ENCODE data around the gene IL10RA.
"Not testable (repeated sequence)": the region's sequence is repeated elsewhere in the genome, so short reads cannot be mapped to it uniquely, and the experiment has no call there.

Gene IL10RA

DNA sequence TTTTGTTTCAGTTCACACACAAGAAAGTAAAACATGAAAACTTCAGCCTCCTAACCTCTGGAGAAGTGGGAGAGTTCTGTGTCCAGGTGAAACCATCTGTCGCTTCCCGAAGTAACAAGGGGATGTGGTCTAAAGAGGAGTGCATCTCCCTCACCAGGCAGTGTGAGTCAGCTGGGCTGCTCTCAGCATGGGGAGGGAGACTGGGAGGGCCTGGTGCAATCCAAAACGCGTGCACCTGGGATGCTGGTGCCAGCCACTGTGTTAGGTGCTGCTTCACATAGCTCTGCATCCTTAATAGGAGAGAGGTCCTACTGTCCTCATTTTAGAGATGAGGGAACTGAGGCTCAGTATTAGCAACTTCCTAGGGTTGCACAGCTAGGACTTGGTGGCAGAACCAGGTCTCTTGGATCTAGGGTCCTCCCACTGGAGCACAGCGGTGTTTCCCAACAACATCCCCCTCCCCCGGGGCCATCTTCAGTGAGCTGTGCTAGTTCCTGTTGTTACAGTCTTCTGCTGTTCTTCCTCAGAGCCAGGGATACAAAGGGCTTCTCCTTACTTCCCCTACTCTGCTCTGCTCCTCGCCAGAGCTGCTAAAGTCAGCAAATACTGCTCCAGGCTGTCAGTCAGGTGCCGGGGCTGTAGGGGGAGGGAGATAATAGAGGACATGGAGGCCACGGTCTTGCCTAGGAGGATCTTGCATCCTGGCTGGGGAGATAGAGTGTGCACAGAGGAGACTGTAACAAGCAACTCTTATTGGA, 8.0 kb downstream of the IL10RA start:
- FAIRE-seq, result no peak

DNA sequence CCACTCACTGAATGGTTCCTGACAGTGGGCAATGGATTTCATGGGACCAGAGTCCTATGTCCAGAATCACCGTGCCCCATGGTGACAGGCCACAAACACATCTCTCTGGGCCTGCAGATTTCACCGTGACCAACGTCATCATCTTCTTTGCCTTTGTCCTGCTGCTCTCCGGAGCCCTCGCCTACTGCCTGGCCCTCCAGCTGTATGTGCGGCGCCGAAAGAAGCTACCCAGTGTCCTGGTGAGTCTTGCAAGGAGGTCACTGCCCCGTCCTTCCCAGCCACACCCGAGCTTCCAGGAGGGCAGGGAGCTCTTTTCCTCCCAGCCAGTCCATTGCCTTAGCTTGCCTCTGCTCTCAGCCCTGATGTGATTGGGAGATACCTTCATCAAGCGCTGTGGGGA, 9.3 kb downstream of the IL10RA start:
- no peak for FAIRE-seq

DNA sequence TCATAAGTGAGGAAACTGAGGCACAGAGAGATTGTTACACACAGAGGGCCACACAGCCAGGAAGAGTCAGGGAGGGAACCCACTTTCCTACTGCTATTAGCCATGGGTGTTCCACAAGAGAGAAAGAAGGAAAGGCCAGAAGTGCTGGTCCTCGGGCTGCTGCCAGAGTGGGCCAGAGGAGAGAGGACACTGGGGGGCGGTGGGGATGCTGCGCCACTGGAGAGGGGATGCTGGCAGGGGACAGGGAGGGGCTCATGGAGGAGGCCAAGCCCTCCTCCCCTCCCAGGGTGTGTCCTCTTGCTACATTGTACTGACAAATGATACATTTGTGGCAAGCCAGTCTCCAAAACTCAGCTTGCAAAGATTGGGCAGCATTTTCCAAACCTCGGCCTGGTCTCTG, 9.9 kb downstream of the IL10RA start:
- no peak for FAIRE-seq

- no peak for FAIRE-seq
These were observed 11.2 kb downstream of the IL10RA start for GRCh38 chr11:117997406-117997805.

DNA sequence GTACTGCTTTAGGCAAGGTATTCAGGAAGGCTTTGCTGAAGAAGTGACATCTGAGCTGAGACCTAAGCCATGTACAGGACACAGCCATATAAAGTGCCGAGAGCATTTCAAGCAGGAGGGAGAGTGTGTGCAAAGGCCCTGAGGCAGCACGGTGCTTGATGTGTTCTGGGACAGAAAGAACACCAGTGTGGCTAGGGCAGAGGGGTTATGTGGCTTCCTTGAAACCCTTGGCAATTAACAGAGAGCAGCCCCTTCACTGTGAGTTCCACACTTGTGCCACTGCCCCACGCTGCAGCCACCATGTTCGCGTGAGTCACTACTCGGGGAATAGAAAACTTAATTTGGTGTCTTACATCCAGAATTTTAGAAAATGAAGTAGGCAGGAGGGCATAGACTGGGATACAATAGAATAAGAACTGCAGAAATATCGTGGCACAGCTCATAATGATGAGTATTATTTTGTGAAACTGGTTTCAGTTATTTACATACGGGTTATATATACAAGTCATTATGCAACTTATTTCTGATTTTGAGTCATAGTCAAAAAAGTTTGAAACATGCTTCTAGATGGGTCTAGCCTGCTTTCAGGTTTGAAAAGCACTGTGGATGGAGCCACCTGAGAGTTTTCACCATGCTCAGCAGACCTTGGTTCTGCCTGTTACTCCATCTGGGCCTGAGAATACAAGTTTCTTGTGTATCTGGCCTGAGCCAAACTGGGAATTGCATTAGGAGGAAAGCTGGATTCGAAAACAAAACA, 11.8 kb downstream of the IL10RA start:
- no peak for FAIRE-seq

- no peak for FAIRE-seq
These were observed 12.6 kb downstream of the IL10RA start for GRCh38 chr11:117998664-117999353.

DNA sequence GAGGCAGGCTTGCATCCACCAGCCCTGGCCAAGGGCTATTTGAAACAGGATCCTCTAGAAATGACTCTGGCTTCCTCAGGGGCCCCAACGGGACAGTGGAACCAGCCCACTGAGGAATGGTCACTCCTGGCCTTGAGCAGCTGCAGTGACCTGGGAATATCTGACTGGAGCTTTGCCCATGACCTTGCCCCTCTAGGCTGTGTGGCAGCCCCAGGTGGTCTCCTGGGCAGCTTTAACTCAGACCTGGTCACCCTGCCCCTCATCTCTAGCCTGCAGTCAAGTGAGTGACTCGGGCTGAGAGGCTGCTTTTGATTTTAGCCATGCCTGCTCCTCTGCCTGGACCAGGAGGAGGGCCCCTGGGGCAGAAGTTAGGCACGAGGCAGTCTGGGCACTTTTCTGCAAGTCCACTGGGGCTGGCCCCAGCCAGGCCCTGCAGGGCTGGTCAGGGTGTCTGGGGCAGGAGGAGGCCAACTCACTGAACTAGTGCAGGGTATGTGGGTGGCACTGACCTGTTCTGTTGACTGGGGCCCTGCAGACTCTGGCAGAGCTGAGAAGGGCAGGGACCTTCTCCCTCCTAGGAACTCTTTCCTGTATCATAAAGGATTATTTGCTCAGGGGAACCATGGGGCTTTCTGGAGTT, 13.3 kb downstream of the IL10RA start:
- no peak for FAIRE-seq

DNA sequence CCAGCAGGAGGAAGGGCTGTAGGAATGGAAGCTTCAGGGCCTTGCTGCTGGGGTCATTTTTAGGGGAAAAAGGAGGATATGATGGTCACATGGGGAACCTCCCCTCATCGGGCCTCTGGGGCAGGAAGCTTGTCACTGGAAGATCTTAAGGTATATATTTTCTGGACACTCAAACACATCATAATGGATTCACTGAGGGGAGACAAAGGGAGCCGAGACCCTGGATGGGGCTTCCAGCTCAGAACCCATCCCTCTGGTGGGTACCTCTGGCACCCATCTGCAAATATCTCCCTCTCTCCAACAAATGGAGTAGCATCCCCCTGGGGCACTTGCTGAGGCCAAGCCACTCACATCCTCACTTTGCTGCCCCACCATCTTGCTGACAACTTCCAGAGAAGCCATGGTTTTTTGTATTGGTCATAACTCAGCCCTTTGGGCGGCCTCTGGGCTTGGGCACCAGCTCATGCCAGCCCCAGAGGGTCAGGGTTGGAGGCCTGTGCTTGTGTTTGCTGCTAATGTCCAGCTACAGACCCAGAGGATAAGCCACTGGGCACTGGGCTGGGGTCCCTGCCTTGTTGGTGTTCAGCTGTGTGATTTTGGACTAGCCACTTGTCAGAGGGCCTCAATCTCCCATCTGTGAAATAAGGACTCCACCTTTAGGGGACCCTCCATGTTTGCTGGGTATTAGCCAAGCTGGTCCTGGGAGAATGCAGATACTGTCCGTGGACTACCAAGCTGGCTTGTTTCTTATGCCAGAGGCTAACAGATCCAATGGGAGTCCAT, 14.1 kb downstream of the IL10RA start:
- FAIRE-seq, result no peak

DNA sequence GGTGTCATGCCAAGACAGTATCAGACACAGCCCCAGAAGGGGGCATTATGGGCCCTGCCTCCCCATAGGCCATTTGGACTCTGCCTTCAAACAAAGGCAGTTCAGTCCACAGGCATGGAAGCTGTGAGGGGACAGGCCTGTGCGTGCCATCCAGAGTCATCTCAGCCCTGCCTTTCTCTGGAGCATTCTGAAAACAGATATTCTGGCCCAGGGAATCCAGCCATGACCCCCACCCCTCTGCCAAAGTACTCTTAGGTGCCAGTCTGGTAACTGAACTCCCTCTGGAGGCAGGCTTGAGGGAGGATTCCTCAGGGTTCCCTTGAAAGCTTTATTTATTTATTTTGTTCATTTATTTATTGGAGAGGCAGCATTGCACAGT, 14.6 kb downstream of the IL10RA start:
- no peak for FAIRE-seq

DNA sequence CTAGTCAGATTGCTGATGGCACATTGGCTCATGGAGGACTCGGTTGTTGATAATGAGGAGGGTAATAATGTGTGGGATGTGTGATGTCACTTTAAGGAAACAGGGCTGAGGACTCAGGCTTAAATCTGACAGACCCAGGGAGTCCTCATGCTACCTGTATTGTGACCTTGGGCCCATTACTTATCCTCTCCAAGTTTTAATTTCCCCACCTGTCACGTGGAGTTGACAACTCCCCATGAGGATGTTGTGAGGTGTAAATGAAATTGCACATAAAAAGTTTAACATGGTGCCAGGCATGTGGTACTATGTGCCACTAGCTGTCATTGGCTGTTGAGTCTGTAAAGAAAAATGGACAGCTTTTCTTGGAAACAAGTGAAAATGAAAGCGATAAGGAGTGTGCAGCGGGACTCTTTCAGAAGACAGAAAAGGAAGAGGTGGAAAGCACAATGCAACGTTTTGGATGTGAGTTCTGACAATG, 15.3 kb downstream of the IL10RA start:
- FAIRE-seq, result no peak

DNA sequence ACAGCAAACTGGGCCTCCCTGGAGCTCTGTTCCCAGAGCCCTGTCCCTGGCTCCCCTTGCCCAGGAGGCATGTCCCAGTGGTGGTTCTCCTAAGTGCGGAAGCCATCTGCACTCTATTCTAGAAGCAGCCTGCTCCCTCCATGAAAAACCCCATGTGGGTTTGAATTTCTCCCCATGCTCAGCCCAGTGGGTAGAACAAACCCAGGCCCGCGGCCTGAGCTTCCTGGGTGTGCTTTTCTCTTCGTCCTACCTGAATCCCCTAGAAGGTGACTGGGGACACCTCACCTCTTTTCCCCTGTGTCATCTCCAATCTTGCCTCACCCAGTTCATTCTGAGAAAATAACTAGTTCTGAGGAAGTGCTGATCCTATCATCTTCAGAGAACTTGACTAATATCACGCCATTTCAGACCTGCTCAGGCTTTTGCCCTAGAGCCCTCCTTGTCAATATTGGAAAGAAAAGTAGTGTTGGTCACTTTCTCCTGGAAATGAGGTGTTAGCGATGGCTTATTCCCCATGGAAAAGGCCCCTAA, 15.9 kb downstream of the IL10RA start:
- no peak for FAIRE-seq

DNA sequence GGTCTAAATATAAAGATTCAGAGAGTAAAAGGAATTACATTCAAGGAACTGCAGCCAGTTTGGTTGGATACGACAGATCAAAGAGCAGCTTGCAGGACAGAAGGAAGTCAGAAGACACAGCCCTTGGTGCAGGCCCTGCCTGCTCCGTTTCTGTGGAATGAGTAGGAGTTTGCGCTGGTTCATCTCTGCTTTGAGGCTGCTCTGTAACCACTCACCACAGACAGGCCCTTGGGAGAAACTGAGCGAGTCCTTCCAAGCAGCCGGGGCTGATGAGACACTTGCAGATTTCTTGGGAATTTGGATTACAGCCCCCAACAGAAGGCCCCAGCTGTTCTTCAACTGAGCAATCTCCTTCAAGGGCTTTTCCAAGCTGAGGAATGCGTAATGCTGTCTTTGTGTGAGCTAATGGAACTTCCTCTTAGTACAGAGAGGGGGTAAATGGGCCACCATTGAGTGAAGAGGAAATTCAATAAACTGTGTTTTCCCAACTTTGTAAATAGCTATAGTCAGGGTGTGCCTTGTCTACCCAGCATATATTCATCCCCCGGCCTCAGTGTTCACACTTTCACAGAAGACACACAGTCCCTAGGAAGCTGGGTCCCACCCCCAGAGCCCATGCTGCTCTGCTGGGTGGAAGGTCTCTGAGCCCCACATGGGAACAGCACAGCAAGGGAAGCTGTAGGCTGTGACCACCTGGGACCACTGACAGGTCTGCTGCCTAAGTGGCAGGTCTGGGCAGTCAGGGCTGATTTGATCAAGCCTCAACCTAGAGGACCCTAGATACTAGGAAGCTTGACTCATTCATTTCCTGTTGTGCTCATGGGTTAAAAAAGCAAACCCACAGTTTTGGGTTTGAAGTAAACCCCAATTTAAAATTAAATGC, 16.6 kb downstream of the IL10RA start:
- FAIRE-seq, result no peak

GRCh38 chr11:118003456-118003855, 17.3 kb downstream of the IL10RA start:
- no peak for FAIRE-seq

GRCh38 chr11:118004543-118005223, 18.5 kb downstream of the IL10RA start:
- FAIRE-seq, result no peak

DNA sequence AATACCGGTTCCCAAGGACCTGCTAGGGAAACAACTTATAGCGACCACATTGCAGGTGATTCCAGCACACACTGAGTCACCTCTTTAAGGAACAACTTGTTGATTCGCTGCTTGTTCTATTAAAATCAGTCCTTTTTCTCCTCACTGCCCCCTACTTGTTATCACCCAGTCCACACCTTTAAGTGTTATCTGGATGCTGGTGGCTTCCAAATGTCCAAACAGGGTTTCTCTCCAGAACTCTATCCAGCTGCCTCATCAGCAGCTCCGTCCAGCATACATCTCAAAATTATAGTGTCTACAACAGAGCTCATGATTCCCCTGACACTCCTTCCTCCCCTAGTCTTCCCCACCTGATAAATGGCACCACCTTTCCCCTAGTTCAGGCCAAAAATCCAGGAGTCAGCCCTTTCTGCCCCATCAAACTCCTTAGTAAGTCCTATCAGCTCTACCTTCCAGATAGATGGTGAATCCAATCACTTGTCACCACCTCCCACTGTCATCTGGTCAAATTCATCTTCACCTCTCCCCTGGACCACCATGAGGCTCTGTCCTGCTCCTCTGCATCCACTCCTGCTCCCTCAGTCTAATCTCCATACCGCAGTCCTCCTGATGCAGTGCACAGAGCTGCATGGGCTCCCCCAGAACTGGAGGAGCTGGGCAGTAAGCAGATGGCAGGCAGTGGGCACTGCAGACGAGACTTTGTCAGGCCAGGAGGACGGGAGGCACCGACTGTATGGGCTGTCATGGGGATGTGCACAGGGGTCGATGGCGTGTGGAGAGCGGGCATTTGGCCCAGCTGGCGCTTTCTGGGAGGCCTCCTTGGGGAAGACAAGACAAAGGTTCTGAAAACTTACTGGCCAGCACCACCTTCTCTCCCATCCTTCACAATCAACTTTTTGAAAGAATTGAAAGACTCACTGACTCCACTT, 19.3 kb downstream of the IL10RA start:
- FAIRE-seq, result no peak

DNA sequence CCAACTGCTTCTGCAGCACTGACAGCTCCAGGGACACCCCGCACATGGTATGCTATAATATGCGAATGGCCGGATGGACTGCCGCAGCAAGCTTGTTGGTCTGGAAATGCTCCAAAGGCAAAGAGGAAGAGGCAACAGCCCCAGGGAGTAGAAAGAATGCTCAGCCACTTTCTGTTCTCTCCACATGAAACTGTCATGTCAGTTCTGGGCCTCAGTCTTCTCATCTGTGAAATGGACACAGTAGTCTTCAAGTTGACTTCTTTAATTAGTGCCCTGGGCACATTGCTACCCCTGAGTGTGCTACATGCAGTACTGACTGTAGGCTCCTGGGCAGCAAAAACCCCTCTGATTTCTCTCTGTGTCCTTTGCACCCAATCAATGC, 19.9 kb downstream of the IL10RA start:
- FAIRE-seq, result no peak

DNA sequence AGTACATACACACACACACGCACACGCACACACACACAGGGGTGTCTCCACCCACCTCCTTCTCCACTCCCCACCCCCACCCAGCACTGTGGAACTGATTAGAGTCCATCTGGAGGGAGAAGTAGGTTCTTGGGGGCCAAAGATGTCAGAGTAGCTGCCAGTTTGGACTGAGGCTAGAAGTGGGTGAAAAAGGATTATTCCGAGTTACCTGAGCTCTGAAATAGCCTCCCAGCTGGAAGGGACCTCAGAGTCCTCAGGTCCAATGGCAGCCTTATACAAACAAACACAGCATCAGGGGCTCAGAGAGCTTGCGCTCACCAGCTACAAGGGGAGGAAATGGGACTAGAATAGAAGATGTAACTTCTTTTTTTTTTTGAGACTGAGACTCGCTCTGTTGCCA, 20.8 kb downstream of the IL10RA start:
- FAIRE-seq, result no peak

DNA sequence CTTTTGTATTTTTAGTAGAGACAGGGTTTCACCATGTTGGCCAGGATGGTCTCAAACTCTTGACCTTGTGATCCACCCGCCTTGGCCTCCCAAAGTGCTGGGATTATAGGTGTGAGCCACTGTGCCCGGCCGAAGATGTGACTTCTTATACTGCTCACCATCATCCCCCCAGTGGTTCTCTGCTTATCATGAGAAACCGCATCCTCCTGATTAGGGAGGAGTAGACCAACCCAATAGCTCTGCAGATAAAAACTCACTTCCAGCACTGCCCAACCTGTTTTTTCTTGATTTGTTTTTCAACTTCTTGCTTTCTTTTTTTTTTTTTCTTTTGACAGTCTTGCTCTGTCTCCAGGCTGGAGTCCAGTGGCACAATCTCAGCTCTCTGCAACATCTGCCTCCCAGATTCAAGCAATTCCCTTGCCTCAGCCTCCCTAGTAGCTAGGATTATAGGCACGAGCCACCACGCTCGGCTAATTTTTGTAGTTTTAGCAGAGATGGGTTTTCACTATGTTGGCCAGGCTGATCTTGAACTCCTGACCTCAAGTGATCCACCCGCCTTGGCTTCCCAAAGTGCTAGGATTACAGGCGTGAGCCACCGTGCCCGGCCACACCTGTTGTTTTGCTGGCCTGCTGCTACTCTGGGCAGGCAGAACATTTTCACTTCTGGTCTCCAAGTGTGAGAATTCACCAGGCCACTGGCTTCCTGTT, 21.5 kb downstream of the IL10RA start:
- not testable (repeated sequence) for FAIRE-seq

Data from A204.1 (cell line).